Right forelimb (tissue), 1 donor: ENCODE results near the gene VENTX.

Source experiments
- DNase-seq: peaks from one replicate; pipeline ENCODE4 v3.0.0-alpha.2; 2018

Gene VENTX

DNA sequence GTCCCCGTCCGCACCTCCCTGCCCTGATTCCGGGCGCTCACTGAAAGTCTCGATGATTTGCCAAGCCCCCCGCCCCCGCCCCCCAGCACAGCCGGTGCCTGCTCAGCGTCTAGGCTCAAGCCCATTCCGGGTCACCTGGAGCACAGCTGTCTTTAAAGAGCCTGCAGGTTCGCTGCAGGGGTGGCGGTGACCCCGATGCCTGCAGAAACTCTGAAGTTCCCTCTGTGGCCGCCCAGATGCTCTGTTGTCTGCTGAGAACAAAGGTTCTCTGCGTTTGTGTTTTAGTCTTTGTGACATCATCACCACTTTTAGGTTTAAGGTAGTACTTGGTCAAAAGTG lies 780 bp downstream of the VENTX start:
- DNase-seq: no peak

DNA sequence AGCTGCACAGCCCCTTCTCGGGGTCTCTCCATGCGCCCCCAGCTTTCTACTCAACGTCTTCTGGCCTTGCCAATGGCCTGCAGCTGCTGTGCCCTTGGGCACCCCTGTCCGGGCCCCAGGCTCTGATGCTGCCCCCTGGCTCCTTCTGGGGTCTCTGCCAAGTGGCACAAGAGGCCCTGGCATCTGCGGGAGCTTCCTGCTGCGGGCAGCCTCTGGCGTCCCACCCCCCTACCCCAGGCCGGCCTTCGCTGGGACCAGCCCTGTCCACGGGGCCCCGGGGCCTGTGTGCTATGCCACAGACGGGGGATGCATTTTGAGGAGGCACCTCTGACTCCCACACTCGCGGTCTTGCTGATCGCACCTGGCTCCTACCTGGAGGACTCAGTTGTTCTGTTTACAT lies 2.3 kb downstream of the VENTX start:
- no peak for DNase-seq

DNA sequence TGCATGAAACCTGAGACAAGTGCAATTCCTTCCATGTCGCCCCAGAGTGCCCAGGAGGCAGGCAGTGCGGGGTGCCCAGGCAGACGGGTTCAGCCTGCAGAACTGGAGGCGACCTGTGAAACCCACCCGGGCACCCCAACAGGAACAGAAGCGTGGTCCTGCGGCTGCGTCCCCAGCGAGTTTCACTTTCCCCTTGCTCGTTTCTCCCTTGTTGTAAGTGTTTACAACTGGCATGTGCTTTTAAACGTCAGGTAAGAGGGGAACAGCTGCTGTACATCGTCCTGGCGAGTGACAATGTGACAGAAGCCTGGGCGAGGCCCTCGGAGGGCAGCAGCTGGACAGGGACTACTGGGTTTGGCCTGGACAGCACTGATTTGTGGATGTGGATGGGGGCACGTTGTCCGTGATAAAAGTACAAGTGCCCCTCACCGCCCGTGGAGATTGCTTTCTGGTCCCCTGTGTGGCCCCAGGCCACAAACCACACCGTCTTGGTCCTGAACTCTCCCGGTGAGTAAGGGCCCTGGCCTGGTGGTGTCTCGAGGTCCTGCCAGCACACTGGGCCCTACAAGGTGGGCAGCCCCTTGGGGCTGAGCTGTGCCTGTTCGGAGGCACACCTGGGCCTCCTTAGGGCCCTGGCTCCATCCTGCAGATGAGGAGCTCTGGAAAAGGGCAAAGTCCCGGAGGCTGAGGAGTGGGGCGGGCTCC lies 4.0 kb downstream of the VENTX start:
- DNase-seq: no peak

DNA sequence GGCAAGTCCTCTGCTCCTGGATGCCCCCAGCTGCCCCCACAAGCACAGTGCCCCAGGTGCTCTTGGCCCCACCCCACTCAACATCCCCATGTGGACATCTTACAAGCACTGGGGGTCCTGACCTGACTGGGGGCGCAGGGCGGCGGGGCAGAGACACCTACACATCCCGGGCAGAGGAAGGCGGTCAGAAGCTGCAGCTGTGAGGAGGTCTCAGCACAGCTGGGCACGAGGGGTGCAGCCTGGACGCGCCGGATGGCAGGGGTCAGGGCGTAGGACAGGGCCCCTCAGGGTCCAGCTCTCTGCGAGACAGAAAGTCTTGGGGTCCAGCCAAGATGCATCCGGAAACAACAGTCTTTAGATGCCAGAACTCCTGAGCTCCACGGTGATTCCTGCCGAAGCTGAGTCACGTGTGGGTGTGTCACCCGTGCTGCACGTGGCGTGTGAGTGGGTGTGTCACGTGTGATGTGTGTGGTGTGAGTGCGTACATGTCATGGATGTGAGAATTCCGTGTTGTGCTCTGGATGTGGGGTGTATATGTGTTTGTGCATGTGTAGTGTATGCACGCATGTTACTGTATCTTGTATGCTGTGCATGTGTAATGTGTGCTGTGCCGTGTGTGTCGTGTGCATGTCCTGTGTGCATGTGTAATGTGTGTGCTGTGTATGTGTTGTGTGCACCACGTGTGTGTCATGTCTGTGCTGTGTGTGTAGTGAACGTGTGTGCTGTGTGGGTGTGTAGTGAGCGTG lies 5.1 kb downstream of the VENTX start:
- no peak for DNase-seq

DNA sequence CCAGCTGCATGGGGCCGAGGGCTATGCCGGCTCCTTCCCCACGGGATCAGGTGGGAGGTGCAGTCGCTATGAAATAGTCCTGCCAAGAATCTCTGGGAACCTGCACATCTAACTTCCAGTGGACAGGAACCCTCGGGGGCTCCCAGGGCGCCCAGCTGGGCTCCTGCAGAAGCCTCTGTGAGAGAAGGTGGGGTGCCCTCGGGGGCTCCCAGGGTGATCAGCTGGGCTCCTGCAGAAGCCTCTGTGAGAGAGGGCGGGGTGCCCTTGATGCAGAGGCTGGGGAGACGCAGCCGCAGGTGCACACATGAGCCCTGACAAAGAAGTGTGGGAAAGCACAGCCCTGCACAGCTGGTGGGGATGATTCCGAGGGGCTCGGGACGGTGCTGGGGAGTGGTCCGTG lies 5.9 kb downstream of the VENTX start:
- DNase-seq: no peak

DNA sequence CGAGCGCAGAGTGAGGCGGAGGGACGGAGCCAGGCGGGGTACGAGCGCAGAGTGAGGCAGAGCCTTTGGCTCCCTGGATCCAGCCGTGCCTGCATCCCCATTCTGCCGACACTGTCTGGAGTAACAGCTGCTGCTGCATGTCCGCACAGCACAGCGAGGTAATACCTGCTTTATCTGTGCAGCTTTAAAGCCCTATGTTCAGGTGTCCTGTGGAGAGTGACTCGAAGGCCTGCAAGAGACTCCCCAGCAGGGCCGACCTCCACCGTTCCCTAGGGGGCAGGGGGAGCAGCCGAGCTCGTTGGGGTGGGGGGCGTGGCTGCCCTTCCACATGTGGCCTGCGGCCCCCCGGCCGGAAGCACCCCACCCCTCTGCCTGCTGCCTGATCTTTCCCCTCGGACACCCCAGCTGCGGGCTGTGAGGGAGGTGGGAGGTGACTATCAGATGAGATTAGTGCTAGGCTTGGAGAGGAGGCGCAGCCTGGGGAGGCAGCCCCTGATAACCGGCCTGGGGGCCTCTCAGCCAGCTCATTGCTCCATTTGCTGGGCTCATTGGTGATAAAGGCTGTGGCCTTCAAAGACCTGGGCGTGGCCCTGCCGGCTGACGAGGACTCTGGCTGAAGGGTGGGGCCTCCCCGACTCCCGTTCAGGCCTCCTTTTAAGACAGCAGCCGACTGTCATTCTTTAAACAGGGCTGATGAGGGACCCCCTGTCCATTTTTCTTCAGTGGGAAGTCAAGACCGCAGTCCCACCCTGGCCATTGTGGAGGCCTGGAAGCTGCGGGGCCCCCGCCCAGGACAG lies 8.0 kb downstream of the VENTX start:
- no peak for DNase-seq

DNA sequence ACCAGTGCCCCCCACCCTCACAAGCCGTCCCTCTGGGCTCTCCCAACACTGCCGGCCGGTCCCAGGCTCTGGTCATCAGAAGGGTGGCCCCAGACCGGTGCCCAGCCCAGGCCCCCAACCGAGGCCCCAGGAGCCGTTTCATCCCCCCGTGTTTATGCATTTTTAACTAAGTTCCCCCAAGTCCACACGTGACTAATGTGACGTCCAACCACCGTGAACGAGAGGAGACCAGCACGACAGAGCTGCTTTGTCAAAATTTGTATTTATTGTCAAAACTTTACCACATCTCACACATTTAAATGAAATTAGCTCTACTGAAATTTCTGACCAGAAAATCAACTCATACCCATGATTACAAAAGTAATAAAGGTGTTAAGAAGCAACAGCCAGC lies 8.6 kb downstream of the VENTX start:
- no peak for DNase-seq

DNA sequence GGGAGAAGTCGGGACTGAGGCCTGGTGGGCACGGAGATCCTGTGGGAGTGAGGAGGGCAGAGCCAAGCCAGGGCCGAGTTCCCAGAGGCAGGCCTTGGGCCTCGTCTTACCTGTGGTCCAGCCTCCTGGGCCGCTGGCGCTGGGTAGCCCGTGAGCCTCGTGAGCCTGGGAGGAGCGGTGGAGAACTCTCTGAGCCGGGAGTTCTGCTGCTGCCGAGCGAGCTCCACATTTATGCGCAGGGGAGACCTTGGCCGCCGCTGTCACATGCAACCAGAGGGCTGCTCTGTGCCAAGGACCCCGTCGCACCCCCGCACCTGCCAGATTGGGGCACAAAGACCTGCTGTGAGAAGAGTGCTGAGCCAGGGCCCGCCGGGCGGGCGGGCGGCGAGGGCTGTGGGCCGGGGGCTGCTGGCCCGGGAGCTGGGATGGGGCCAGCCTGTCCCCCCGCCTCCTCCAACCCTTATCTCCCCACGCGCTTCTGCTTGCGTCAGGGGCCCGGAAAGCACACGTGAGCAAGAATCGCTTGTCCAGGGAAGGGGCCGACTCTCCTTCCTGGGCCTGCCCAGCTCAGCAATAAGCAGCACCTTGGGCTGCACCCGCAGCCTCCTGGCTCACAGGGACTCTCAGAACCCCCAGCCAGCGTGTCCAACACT lies 10.2 kb downstream of the VENTX start:
- no peak for DNase-seq

DNA sequence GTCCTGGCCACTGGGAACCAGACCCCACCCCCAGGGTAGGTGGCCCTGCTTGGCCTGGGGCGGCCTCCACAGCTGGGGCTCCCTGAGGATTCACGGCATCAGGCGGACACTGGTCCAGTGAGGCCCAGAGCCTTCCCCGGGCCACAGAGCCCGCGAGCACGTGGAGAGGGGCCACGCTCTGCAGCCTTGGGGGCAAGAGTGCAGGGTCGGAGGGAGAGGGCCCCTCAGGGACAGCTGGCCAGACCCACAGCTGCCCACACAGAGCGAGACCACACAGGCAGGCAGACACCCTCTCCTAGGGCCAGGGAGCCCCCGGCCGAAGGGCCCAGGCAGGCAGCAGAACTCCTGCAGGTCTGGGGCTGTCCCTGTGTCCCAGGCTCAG lies 10.7 kb downstream of the VENTX start:
- DNase-seq: no peak

DNA sequence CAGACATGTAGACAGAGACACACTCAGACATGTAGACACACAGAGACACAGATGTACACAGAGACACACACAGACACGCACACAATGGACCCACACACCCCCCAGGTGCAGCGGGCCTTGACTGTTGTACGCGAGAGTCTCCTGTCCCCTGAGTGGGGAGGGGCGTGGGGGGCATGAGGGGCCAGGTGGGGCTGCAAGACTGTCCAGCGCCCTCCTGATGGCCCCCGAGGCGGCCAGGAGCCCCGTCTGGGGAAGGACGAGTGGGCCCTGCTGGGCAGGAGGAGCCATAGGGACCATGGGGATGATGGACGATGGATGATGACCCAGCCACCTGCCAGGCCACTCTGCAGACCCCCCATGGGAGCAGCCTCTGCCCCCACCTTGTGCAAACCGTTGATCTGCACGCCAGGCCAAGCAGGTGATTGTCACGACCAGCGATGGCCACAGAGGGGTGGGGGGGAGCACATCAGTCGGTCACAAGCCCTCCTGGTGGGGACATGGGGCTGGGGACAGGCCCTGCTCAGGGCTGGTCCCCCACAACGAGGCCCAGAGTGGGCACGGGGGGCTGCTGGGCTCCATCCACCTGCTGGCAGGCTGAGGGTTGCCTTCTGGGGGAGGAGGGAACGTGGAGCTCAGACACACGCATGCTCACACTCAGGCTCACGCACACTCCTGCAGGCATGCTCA lies 11.6 kb downstream of the VENTX start:
- DNase-seq: no peak

DNA sequence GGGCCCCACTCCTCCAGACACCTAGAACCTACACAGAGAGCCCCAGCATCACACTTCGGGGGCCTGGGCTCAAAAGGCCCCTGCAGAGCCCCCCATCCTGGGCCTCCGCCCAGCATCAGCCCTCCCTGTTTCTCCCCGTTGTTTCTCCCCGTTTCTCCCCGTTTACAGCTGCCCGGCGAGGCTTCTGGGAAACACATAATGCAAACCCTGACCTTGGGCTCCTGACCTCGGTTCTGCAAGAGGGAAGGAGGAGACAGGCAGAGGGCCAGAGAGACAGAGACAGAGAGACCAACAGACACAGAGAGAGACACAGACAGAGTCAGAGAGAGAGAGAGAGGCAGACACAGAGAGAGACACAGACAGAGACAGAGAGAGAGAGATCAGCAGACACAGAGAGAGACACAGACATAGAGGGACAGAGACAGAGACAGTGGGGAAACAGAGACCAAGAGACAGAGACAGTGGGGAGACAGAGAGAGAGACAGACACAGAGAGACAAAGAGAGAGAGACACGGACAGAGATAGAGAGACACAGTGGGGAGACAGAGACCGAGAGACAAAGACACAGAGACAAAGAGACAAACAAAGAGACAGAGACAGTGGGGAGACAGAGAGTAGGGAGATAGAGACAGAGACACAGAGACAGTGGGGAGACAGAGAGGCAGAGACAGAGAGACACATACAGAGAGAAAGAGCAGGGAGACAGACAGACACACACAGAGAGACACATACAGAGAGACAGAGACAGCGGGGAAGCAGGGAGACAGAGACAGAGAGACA lies 12.5 kb downstream of the VENTX start:
- no peak for DNase-seq

DNA sequence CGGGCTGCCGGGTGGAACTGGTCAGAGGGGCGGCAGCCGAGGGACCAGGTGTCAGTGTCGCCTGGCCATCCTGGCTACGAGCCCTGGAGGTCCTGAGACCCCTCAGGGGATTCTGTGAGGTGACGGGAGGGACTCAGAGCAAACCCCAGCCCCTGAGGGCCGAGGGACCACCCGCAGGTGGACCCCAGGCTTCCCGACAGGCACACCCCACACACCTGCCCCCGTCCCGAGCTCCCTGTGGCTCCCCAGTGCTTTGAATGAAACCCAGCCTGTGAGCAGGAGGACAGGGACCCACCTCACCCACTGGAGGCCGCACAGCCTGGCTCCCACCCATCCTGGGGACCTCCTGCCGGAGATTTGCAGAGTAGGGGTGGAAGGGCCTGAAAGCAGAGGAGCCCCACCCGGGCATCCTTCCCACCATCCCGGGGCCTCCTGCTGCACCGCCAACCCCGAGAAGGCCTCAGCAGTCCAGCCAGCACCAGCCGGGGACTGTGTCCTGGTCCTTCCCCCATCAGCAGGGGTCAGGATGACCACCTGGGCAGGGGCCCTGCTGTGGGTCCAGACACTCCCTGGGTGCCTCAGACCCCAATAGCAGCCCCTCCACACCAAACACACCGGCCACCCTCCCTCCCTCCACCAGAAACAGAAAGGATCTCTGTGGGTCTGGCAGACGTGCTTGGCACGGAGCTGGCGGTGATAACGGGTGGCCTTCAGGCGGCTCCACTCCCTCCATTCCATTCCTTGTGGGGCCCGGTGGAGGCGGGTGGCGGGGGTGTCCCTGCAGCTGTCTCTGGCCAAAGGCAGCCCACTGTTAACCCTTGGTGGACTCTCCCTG lies 13.9 kb downstream of the VENTX start:
- no peak for DNase-seq

DNA sequence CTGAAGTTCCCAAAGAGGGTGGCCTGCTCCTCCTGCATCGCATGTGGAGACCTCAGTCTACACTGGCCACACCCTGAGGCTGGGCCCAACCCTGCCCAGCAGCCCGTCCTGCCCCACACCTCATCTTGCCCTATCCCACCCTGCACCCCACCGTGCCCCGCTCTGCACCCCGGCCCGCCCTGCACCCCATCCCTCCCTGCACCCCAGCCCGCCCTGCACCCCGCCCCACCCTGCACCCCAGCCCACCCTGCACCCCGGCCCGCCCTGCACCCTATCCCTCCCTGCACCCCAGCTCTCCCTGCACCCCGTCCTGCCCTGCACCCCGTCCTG lies 14.5 kb downstream of the VENTX start:
- DNase-seq: no peak

DNA sequence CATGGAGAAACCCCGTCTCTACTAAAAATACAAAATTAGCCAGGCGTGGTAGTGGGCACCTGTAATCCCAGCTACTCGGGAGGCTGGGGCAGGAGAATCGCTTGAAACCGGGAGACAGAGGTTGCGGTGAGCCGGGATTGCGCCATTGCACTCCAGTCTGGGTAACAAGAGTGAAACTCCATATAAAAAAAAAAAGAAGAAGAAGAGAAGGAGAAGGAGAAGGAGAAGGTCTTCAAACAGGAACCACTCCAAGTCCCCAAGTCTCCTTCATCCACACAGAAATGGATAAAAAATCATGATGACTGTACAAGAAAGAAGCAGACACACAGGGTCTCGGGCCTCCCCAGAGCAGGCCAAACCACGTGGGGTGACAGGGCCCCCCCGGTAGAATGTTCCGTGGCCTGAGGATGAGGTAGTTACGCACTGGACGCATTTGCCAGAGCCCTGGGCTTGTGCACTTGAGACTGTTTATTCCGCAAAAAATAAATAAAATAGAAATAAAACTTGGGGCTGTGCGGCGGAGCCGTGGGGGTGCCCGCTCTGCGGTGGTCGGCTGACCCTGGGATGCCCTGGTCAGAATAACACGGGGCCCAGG lies 15.8 kb downstream of the VENTX start:
- DNase-seq: no peak

DNA sequence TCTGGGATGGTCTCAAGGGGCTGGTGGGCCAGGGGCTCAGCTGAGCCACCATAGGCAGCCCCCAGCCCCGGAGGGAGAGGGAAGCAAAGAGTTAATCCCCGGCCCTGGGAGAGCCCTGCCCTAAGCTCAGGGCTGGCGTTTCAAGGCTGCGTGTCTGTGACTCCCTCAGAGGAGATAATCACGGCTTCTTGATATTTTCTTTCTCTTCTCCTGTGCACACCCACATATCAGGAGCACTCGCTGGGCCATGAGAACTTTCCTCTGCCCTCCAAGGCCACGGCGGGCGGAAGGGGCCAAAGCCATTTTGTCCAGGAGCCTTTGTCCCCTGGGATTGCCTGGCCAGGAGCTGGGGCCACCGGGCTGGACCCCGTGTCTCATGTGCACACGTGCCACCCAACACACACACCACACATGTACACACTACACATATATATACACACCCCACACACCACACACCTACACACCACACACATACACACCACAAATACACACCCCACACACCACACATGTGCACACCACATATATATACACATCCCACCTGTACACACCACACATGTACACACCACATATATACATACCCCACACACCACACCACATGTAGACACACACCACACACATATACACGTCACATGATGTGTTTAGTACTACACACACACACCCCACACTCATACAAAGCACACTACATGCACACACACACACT lies 16.9 kb downstream of the VENTX start:
- DNase-seq: no peak

DNA sequence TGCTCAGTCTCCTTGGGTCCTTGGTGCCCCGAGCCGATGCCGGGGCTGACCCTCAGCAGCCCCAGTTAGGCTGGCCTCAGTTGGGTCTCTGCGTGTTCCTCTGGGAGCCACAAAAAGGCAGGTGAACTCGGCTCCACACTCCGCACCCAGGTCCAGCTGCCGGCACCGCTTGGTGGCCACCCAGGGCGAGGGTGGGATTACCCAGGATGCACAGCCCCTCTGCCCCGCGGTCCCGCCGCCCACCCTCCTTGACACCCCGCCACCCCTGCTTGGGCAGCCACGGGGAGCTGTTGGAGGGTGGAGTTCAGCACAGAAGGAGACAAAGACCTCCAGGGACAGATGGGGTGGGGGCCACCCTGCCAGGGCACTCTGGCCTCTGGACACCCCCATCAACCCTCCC lies 17.7 kb downstream of the VENTX start:
- no peak for DNase-seq

DNA sequence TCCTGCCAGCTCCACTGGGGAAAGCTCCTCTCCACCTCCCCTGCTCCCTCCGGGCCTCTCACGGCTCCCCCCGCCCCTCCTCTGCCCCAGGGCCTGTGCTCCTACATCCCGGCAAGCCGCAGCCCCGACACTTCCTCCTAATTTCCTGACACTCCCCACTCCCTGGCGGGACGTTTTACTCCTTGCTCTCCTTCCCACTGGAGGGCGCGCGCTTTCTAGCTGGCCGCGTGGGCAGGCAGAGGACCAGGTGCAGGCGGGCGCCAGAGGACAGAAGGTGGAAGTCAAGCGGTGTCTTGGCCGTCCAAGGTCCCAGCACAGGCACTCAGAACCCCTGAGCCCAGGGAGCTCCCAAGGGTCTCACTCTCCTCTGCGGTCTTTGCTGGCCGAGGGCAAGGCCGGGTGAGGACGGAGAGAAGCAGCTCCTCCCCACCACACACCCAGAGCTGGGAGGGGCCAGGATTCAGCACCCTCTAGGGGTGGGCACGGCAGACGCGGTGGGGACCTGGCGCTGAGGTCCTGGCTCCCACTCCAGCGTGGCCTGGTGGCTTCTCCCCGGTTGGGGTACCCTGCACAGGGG lies 19.9 kb downstream of the VENTX start:
- no peak for DNase-seq

DNA sequence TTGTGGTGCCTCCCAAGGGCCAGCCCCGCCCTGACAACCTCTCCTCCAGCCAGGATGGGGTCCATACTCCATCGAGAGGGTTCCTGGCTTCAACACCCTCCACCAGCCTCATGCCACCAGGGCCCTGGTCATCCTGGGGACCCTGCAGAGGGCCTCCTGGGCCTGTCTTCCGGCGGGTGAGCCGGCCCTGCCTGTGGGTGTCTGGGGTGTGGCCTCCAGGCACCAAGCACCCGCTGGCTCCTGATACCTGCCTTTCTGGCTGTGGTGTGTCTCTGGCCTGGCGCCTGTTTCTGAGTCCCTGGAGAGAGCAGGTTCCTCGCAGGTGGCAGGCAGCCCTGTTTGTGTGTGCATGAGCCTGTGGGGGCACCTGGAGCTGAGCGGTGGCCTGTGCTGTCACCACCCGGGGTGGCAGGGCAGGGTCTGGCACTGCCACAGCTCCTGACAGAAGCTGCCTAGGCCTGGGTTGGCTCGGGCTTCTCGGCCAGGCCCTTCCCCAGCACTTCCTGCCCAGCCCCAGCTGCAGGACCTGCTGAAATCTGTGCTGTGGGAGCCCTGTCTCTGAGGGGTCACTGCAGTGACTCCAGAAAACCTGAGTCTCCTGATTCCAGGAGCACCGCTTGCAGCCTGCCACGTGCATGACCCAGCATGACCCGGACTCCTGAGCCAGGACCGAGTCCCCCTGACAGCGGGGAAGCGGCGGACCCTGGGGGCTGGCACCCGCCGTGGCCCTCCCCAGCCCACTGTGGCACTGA lies 20.6 kb downstream of the VENTX start:
- DNase-seq: no peak
